ENCODE measurements around the gene SLC5A11. TPM values are rescaled to one million over a fixed set of nuclear protein-coding genes. Genes with fewer than 3 reads are reported as not detected.
A peak's percentile ranks its signal among the peaks of the same experiment; 100 is the strongest.
"Not testable (repeated sequence)": the region's sequence is repeated elsewhere in the genome, so short reads cannot be mapped to it uniquely, and the experiment has no call there.

The SLC5A11 gene
- polyA plus RNA-seq, 4 donors = 4.5 to 32.4 (median 19.6) TPM

GRCh38 chr16:24839347-24839972 is 6.3 kb upstream of the SLC5A11 start:
- 17 to 63% (median 42%) methylated on average over 7 of the region's 7 CpGs for WGBS, 3 donors
- DNase-seq (peak; percentile 41 to 50), FAIRE-seq (no peak)
- H3K4me1 ChIP-seq (ENCODE audit: control insufficient read depth in 3 of 3, insufficient read depth in 2 of 3, low read depth in 1 of 3, low read length in 2 of 3) = peaks cover 0 to 20% (median 6%) of the 10 kb centered on the region in 3 donors
- H3K27me3 ChIP-seq (ENCODE audit: control insufficient read depth in 3 of 3, insufficient read depth in 3 of 3, low read length in 3 of 3) = no peaks in the 10 kb centered on the region
- H3K27ac ChIP-seq (ENCODE audit: low read depth in 1 of 3, low read length in 2 of 3) = peak overlapping the region; percentile 25 to 62 (median 53)
- H3K9me3 ChIP-seq (ENCODE audit: control insufficient read depth in 2 of 2, insufficient read depth in 1 of 2, low read depth in 1 of 2, low read length in 1 of 2) = no peaks in the 10 kb centered on the region
- H3K4me3 ChIP-seq (ENCODE audit: low read depth in 1 of 3, low read length in 3 of 3) = peak overlapping the region in 1 of 3 donors; percentile 49
- no peaks in the 10 kb centered on the region for H3K36me3 ChIP-seq (ENCODE audit: control insufficient read depth in 3 of 3, insufficient read depth in 2 of 3, low read depth in 1 of 3, low read length in 3 of 3)

- no peak overlapping the region for H3K27ac ChIP-seq (ENCODE audit: low read depth in 1 of 3, low read length in 2 of 3)
- FAIRE-seq (no peak), DNase-seq (no peak)
- H3K9me3 ChIP-seq (ENCODE audit: control insufficient read depth in 2 of 2, insufficient read depth in 1 of 2, low read depth in 1 of 2, low read length in 1 of 2) = no peaks in the 10 kb centered on the region
- no peaks in the 10 kb centered on the region for H3K36me3 ChIP-seq (ENCODE audit: control insufficient read depth in 3 of 3, insufficient read depth in 2 of 3, low read depth in 1 of 3, low read length in 3 of 3)
- H3K4me1 ChIP-seq (ENCODE audit: control insufficient read depth in 3 of 3, insufficient read depth in 2 of 3, low read depth in 1 of 3, low read length in 2 of 3) = peaks cover 5 to 34% (median 6%) of the 10 kb centered on the region in 3 donors
- no peaks in the 10 kb centered on the region for H3K27me3 ChIP-seq (ENCODE audit: control insufficient read depth in 3 of 3, insufficient read depth in 3 of 3, low read length in 3 of 3)
- H3K4me3 ChIP-seq (ENCODE audit: low read depth in 1 of 3, low read length in 3 of 3) = no peak overlapping the region
Measured at GRCh38 chr16:24841291-24841690, 4.5 kb upstream of the SLC5A11 start.

- 49 to 73% (median 57%) methylated on average over 17 of the region's 17 CpGs for WGBS, 3 donors
- no peaks in the 10 kb centered on the region for H3K27me3 ChIP-seq (ENCODE audit: control insufficient read depth in 3 of 3, insufficient read depth in 3 of 3, low read length in 3 of 3)
- FAIRE-seq (no peak), DNase-seq (peak; percentile 82 to 93)
- peak overlapping the region; percentile 33 to 80 (median 39) for H3K27ac ChIP-seq (ENCODE audit: low read depth in 1 of 3, low read length in 2 of 3)
- no peaks in the 10 kb centered on the region for H3K9me3 ChIP-seq (ENCODE audit: control insufficient read depth in 2 of 2, insufficient read depth in 1 of 2, low read depth in 1 of 2, low read length in 1 of 2)
- no peaks in the 10 kb centered on the region for H3K36me3 ChIP-seq (ENCODE audit: control insufficient read depth in 3 of 3, insufficient read depth in 2 of 3, low read depth in 1 of 3, low read length in 3 of 3)
- peaks cover 3 to 44% (median 7%) of the 10 kb centered on the region in 3 donors for H3K4me1 ChIP-seq (ENCODE audit: control insufficient read depth in 3 of 3, insufficient read depth in 2 of 3, low read depth in 1 of 3, low read length in 2 of 3)
- H3K4me3 ChIP-seq (ENCODE audit: low read depth in 1 of 3, low read length in 3 of 3) = no peak overlapping the region
Measured at GRCh38 chr16:24844101-24845030, 1.4 kb upstream of the SLC5A11 start.

GRCh38 chr16:24845031-24845365 is 765 bp upstream of the SLC5A11 start:
- Histone ChIP-seq H3K4me1 (ENCODE audit: control insufficient read depth in 3 of 3, insufficient read depth in 2 of 3, low read depth in 1 of 3, low read length in 2 of 3) (peaks cover 2 to 44% (median 7%) of the 10 kb centered on the region in 3 donors), H3K27ac (ENCODE audit: low read depth in 1 of 3, low read length in 2 of 3) (peak overlapping the region; percentile 33 to 80 (median 39))
- 87 to 96% (median 88%) methylated on average over 2 of the region's 2 CpGs for WGBS, 3 donors
- FAIRE-seq; H3K27me3 ChIP-seq (ENCODE audit: control insufficient read depth in 3 of 3, insufficient read depth in 3 of 3, low read length in 3 of 3); H3K4me3 ChIP-seq (ENCODE audit: low read depth in 1 of 3, low read length in 3 of 3); DNase-seq; H3K36me3 ChIP-seq (ENCODE audit: control insufficient read depth in 3 of 3, insufficient read depth in 2 of 3, low read depth in 1 of 3, low read length in 3 of 3); H3K9me3 ChIP-seq (ENCODE audit: control insufficient read depth in 2 of 2, insufficient read depth in 1 of 2, low read depth in 1 of 2, low read length in 1 of 2): not testable (repeated sequence)

GRCh38 chr16:24846548-24847357 is 990 bp downstream of the SLC5A11 start:
- Histone ChIP-seq H3K27me3 (ENCODE audit: control insufficient read depth in 3 of 3, insufficient read depth in 3 of 3, low read length in 3 of 3) (no peaks in the 10 kb centered on the region), H3K4me1 (ENCODE audit: control insufficient read depth in 3 of 3, insufficient read depth in 2 of 3, low read depth in 1 of 3, low read length in 2 of 3) (peaks cover 2 to 48% (median 10%) of the 10 kb centered on the region in 3 donors), H3K4me3 (ENCODE audit: low read depth in 1 of 3, low read length in 3 of 3) (peak overlapping the region in 1 of 3 donors; percentile 30), H3K36me3 (ENCODE audit: control insufficient read depth in 3 of 3, insufficient read depth in 2 of 3, low read depth in 1 of 3, low read length in 3 of 3) (no peaks in the 10 kb centered on the region), H3K9me3 (ENCODE audit: control insufficient read depth in 2 of 2, insufficient read depth in 1 of 2, low read depth in 1 of 2, low read length in 1 of 2) (no peaks in the 10 kb centered on the region), H3K27ac (ENCODE audit: low read depth in 1 of 3, low read length in 2 of 3) (peak overlapping the region; percentile 71 to 81 (median 80))
- DNase-seq (peak; percentile 86 to 93), FAIRE-seq (no peak)
- WGBS, 3 donors = 17 to 46% (median 20%) methylated on average over 8 of the region's 8 CpGs

- no peaks in the 10 kb centered on the region for H3K36me3 ChIP-seq (ENCODE audit: control insufficient read depth in 3 of 3, insufficient read depth in 2 of 3, low read depth in 1 of 3, low read length in 3 of 3)
- peaks cover 2 to 51% (median 10%) of the 10 kb centered on the region in 3 donors for H3K4me1 ChIP-seq (ENCODE audit: control insufficient read depth in 3 of 3, insufficient read depth in 2 of 3, low read depth in 1 of 3, low read length in 2 of 3)
- no peaks in the 10 kb centered on the region for H3K9me3 ChIP-seq (ENCODE audit: control insufficient read depth in 2 of 2, insufficient read depth in 1 of 2, low read depth in 1 of 2, low read length in 1 of 2)
- no peaks in the 10 kb centered on the region for H3K27me3 ChIP-seq (ENCODE audit: control insufficient read depth in 3 of 3, insufficient read depth in 3 of 3, low read length in 3 of 3)
- WGBS, 3 donors = 78 to 81% (median 79%) methylated on average over 3 of the region's 3 CpGs
- H3K4me3 ChIP-seq (ENCODE audit: low read depth in 1 of 3, low read length in 3 of 3) = peak overlapping the region in 1 of 3 donors; percentile 22
- DNase-seq (no peak), FAIRE-seq (no peak)
- H3K27ac ChIP-seq (ENCODE audit: low read depth in 1 of 3, low read length in 2 of 3) = peak overlapping the region in 2 of 3 donors; percentile 58 to 80
Measured at GRCh38 chr16:24847358-24847664, 1.5 kb downstream of the SLC5A11 start.

- Histone ChIP-seq H3K36me3 (ENCODE audit: control insufficient read depth in 3 of 3, insufficient read depth in 2 of 3, low read depth in 1 of 3, low read length in 3 of 3) (no peaks in the 10 kb centered on the region), H3K9me3 (ENCODE audit: control insufficient read depth in 2 of 2, insufficient read depth in 1 of 2, low read depth in 1 of 2, low read length in 1 of 2) (no peaks in the 10 kb centered on the region), H3K27me3 (ENCODE audit: control insufficient read depth in 3 of 3, insufficient read depth in 3 of 3, low read length in 3 of 3) (no peaks in the 10 kb centered on the region), H3K27ac (ENCODE audit: low read depth in 1 of 3, low read length in 2 of 3) (no peak overlapping the region), H3K4me3 (ENCODE audit: low read depth in 1 of 3, low read length in 3 of 3) (peak overlapping the region in 1 of 3 donors; percentile 22), H3K4me1 (ENCODE audit: control insufficient read depth in 3 of 3, insufficient read depth in 2 of 3, low read depth in 1 of 3, low read length in 2 of 3) (peaks cover 2 to 51% (median 10%) of the 10 kb centered on the region in 3 donors)
- FAIRE-seq = no peak
- no peak for DNase-seq
- WGBS, 3 donors = 77 to 82% (median 78%) methylated on average over 5 of the region's 5 CpGs
Measured at GRCh38 chr16:24848065-24848464, 2.3 kb downstream of the SLC5A11 start.

GRCh38 chr16:24849641-24850040 is 3.9 kb downstream of the SLC5A11 start:
- 78 to 97% (median 86%) methylated on average over 5 of the region's 5 CpGs for WGBS, 3 donors
- H3K9me3 ChIP-seq (ENCODE audit: control insufficient read depth in 2 of 2, insufficient read depth in 1 of 2, low read depth in 1 of 2, low read length in 1 of 2) = no peaks in the 10 kb centered on the region
- no peak for DNase-seq
- no peaks in the 10 kb centered on the region for H3K27me3 ChIP-seq (ENCODE audit: control insufficient read depth in 3 of 3, insufficient read depth in 3 of 3, low read length in 3 of 3)
- H3K27ac ChIP-seq (ENCODE audit: low read depth in 1 of 3, low read length in 2 of 3) = no peak overlapping the region
- no peaks in the 10 kb centered on the region for H3K36me3 ChIP-seq (ENCODE audit: control insufficient read depth in 3 of 3, insufficient read depth in 2 of 3, low read depth in 1 of 3, low read length in 3 of 3)
- no peak for FAIRE-seq
- peaks cover 2 to 53% (median 10%) of the 10 kb centered on the region in 3 donors for H3K4me1 ChIP-seq (ENCODE audit: control insufficient read depth in 3 of 3, insufficient read depth in 2 of 3, low read depth in 1 of 3, low read length in 2 of 3)
- no peak overlapping the region for H3K4me3 ChIP-seq (ENCODE audit: low read depth in 1 of 3, low read length in 3 of 3)

Measured in small intestine (tissue), 7 donors.